B cell (primary cell): ENCODE results near the gene UBE2B. TPM values are rescaled to one million over a fixed set of nuclear protein-coding genes. Genes with fewer than 3 reads are reported as not detected.

Experiments used
- ATAC-seq: fragments of 200-7000 bp; cut with Tn5 transposase; one replicate; pipeline ENCODE4 v1.10.0; 2021; ENCODE audit warnings: low read depth, mild to moderate bottlenecking, moderate number of reproducible peaks, moderate library complexity
- CTCF ChIA-PET: fragments of 350-600 bp; sonication (Branson Sonifier 250); formaldehyde crosslinking; loops from one replicate; lab custom pipeline; 2021; ENCODE audit warnings: antibody characterized with exemption, inconsistent platforms; lab: Charles Lee
- POLR2A ChIA-PET: fragments of 350-600 bp; sonication (Branson Sonifier 250); formaldehyde crosslinking; loops from one replicate; lab custom pipeline; 2021; ENCODE audit warnings: antibody characterized with exemption; lab: Charles Lee
- DNase-seq: peaks from one replicate; pipeline ENCODE4 v3.0.0; 2013
- H2AFZ ChIP-seq: 2 replicates; pipeline ENCODE4 v1.6.1; 2012; ENCODE audit warnings: mild to moderate bottlenecking, low read depth, low read length; ENCODE audit not compliant: insufficient read depth, poor library complexity, severe bottlenecking
- H3K27ac ChIP-seq, 2 donors: 1 replicate in 1 of 2; 2 replicates in 1 of 2; pipeline ENCODE4 v1.5.1; 2012 to 2013; ENCODE audit warnings: low read length in 2 of 2, mild to moderate bottlenecking in 2 of 2, moderate library complexity in 1 of 2
- H3K27me3 ChIP-seq, 4 experiments: fragments of 200-600 bp in 1 of 4; sonication (generic) in 1 of 4; replicated peaks in 1 of 4; 1 replicate in 2 of 4; 2 replicates in 2 of 4; pipeline versions ENCODE4 v1.6.1 to v1.7.0; 2013 to 2016; ENCODE audit warnings: low read length in 3 of 4, mild to moderate bottlenecking in 2 of 4, mixed read lengths in 1 of 4, moderate library complexity in 1 of 4; ENCODE audit not compliant: insufficient read depth in 4 of 4, control insufficient read depth in 3 of 4; ENCODE audit errors: control extremely low read depth in 1 of 4
- H3K36me3 ChIP-seq, 2 experiments: replicated peaks in 1 of 2; 1 replicate in 1 of 2; 2 replicates in 1 of 2; pipeline versions ENCODE4 v1.6.1 to v1.7.1; 2013; ENCODE audit warnings: low read length in 1 of 2; ENCODE audit not compliant: insufficient read depth in 2 of 2, control insufficient read depth in 1 of 2; ENCODE audit errors: control extremely low read depth in 1 of 2, extremely low read depth in 1 of 2
- H3K4me1 ChIP-seq, 2 donors: fragments of 200-600 bp in 1 of 2; sonication (generic) in 1 of 2; 1 replicate in 1 of 2; 2 replicates in 1 of 2; pipeline versions ENCODE4 v1.5.1 to v1.6.1; 2013 to 2017; ENCODE audit warnings: low read length in 2 of 2; ENCODE audit not compliant: control insufficient read depth in 2 of 2, insufficient read depth in 2 of 2
- H3K4me2 ChIP-seq: replicated peaks from 2 replicates; pipeline ENCODE3; 2012; ENCODE audit warnings: mild to moderate bottlenecking, low read depth, low read length; ENCODE audit not compliant: poor library complexity, severe bottlenecking
- H3K4me3 ChIP-seq, 5 experiments: fragments of 200-600 bp in 1 of 5; sonication (generic) in 1 of 5; 1 replicate in 3 of 5; 2 replicates in 2 of 5; pipeline versions ENCODE4 v1.5.1 to v1.7.0; 2011 to 2016; ENCODE audit warnings: low read length in 4 of 5, mild to moderate bottlenecking in 4 of 5, low read depth in 2 of 5, control low read depth in 1 of 5, moderate library complexity in 1 of 5; ENCODE audit not compliant: insufficient read depth in 1 of 5; ENCODE audit errors: control extremely low read depth in 1 of 5, extremely low read depth in 1 of 5
- H3K79me2 ChIP-seq: fragments of 200-600 bp; sonication (generic); one replicate; pipeline ENCODE4 v1.6.0; 2016; ENCODE audit warnings: low read length; ENCODE audit not compliant: control insufficient read depth, insufficient read depth
- H3K9ac ChIP-seq: fragments of 200-600 bp; sonication (generic); 2 replicates; pipeline ENCODE4 v1.6.1; 2017; ENCODE audit warnings: mild to moderate bottlenecking, low read length, moderate library complexity
- H3K9me3 ChIP-seq, 3 donors: one replicate each; pipeline versions ENCODE4 v1.6.1 to v1.7.1; 2013; ENCODE audit warnings: low read length in 2 of 3; ENCODE audit not compliant: control insufficient read depth in 2 of 3, insufficient read depth in 1 of 3; ENCODE audit errors: control extremely low read depth in 1 of 3
- H4K20me1 ChIP-seq: 2 replicates; pipeline ENCODE4 v1.6.0; 2012; ENCODE audit warnings: mild to moderate bottlenecking, low read length; ENCODE audit not compliant: insufficient read depth, control insufficient read depth, poor library complexity, severe bottlenecking
- H3K27ac Mint-ChIP-seq: one replicate; pipeline ENCODE4 v1.8.0; 2021; ENCODE audit warnings: mixed read lengths
- H3K27me3 Mint-ChIP-seq: one replicate; pipeline ENCODE4 v1.8.0; 2021; ENCODE audit warnings: mixed read lengths
- H3K4me1 Mint-ChIP-seq: one replicate; pipeline ENCODE4 v1.8.0; 2021; ENCODE audit warnings: mixed read lengths
- H3K4me3 Mint-ChIP-seq: one replicate; pipeline ENCODE4 v1.8.0; 2021; ENCODE audit warnings: mixed read lengths
- H3K9me3 Mint-ChIP-seq: one replicate; pipeline ENCODE4 v1.8.0; 2022; ENCODE audit warnings: mixed read lengths; ENCODE audit not compliant: insufficient read depth
- EZH2 ChIP-seq: IDR thresholded peaks from 2 replicates; pipeline ENCODE4 v1.6.1; 2012; ENCODE audit warnings: borderline replicate concordance, low read depth, mild to moderate bottlenecking, moderate library complexity, low read length; ENCODE audit not compliant: insufficient read depth, poor library complexity, severe bottlenecking
- WGBS: methylation state at CpG from one replicate; pipeline ENCODE4 v1.1.5; 2013; ENCODE audit warnings: missing lambda C conversion rate; ENCODE audit not compliant: insufficient coverage; 5-methylcytosine and 5-hydroxymethylcytosine counted together
- intact Hi-C: fragments of 100-400 bp; cut with micrococcal nuclease; formaldehyde crosslinking; loops from one replicate; pipeline ENCODE4 v1.10.0; 2022
- polyA plus RNA-seq: library from polyadenylated mRNA; depleted of rRNA; stranded (reverse); fragments of >200 nt; gene quantifications from 2 replicates; pipeline ENCODE4 v1.2.3, GENCODE V29; 2012
- total RNA-seq, 2 donors: library from RNA; stranded (reverse); fragments of 120-200 nt in 1 of 2; gene quantifications; 1 replicate in 1 of 2; 2 replicates in 1 of 2; pipeline versions ENCODE4 v1.2.3 to v1.2.4, GENCODE V29; 2013 to 2022
- TF ChIP-seq, protein P1 (sequence below): fragments of 200-600 bp; IDR thresholded peaks from one replicate; pipeline ENCODE4 v1.8.0; 2022; ENCODE audit warnings: antibody characterized with exemption, mild to moderate bottlenecking

The UBE2B gene
- total and polyA plus RNA-seq, 2 donors (not counting 1 experiment from before 2014, with no cell fraction given), result 23.0 to 106 TPM

DNA sequence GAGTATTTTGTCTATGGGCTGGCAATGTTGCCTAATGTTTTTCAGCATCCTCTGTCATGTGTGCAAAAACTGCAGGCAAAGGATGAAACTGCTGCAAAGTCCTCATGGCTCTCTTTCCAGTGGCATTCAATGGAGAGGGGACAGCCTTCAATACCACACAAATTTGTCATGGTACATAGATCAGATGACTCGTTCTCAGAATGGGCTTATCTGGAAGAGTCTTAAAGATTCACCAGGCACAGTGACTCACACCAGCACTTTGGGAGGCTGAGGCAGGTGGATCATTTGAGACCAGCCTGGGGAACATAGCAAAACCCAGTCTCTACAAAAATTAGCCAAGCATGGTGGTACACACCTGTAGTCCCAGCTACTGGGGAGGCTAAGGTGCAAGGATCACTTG, 35.0 kb downstream of the UBE2B start:
- H3K4me2 ChIP-seq, result no peak overlapping the region
- ChIA-PET POLR2A (no interaction called here), CTCF (interaction anchor here (1.2 to 1.4 kb wide), 2 partner anchors 34 to 172 kb away, joined by 3 to 4 read pairs; partner anchors contain the start of gene UBE2B)
- H3K27ac ChIP-seq, result no peak overlapping the region
- Mint-ChIP-seq H3K27me3 (no peaks in the 10 kb centered on the region), H3K27ac (no peak overlapping the region), H3K9me3 (no peaks in the 10 kb centered on the region), H3K4me1 (peaks cover 22% of the 10 kb centered on the region), H3K4me3 (no peak overlapping the region)
- H4K20me1 ChIP-seq, result no peaks in the 10 kb centered on the region
- no peak overlapping the region for H2AFZ ChIP-seq
- DNase-seq (no peak), ATAC-seq (no peak)
- WGBS, result 83% methylated on average over 1 of the region's 1 CpG
- peaks cover 15% of the 10 kb centered on the region for H3K79me2 ChIP-seq
- no peak for TF ChIP-seq EZH2
- TF ChIP-seq, protein P1, sequence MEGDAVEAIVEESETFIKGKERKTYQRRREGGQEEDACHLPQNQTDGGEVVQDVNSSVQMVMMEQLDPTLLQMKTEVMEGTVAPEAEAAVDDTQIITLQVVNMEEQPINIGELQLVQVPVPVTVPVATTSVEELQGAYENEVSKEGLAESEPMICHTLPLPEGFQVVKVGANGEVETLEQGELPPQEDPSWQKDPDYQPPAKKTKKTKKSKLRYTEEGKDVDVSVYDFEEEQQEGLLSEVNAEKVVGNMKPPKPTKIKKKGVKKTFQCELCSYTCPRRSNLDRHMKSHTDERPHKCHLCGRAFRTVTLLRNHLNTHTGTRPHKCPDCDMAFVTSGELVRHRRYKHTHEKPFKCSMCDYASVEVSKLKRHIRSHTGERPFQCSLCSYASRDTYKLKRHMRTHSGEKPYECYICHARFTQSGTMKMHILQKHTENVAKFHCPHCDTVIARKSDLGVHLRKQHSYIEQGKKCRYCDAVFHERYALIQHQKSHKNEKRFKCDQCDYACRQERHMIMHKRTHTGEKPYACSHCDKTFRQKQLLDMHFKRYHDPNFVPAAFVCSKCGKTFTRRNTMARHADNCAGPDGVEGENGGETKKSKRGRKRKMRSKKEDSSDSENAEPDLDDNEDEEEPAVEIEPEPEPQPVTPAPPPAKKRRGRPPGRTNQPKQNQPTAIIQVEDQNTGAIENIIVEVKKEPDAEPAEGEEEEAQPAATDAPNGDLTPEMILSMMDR, result no peak
- no peaks in the 10 kb centered on the region for H3K27me3 ChIP-seq
- H3K9me3 ChIP-seq, result no peaks in the 10 kb centered on the region
- H3K4me1 ChIP-seq, result peaks cover 8 to 10% of the 10 kb centered on the region in 2 donors
- no peak overlapping the region for H3K9ac ChIP-seq
- no peak overlapping the region for H3K4me3 ChIP-seq
- H3K36me3 ChIP-seq, result peaks cover 3 to 23% of the 10 kb centered on the region in 2 experiments
- intact Hi-C loops, result no loop called here

DNA sequence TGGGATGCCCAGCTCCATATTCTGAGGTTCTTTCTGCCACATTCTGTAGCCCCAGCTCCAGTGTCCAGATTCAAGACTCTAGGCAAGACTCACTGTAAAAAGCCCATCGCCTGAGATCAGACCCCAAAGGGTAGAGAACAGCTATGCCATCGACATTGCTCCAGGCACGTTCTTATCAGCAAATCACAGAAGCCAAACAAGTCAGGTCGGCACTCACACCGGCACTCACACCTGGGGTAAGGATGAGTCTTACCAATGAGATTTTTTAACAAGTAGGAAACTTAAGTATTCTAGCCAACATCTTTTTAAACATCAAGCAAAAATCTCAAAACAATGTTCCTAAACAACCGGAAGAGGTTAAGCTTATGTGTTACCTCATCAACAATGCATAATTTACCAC, 38.0 kb downstream of the UBE2B start:
- Mint-ChIP-seq H3K27me3 (no peaks in the 10 kb centered on the region), H3K4me1 (peaks cover 39% of the 10 kb centered on the region), H3K27ac (no peak overlapping the region), H3K4me3 (peak overlapping the region; percentile 56), H3K9me3 (no peaks in the 10 kb centered on the region)
- H3K9ac ChIP-seq, result no peak overlapping the region
- CTCF ChIA-PET, result interaction anchor here (0.8 to 4.8 kb wide), 6 partner anchors 37 to 168 kb away, joined by 3 to 56 read pairs (median 16); partner anchors contain the start of gene JADE2
- no peak overlapping the region for H2AFZ ChIP-seq
- no peak for TF ChIP-seq EZH2
- TF ChIP-seq, protein P1, result no peak
- H4K20me1 ChIP-seq, result no peaks in the 10 kb centered on the region
- no peak for DNase-seq
- WGBS, result 100% methylated on average over 3 of the region's 6 CpGs
- H3K4me2 ChIP-seq, result no peak overlapping the region
- no peak overlapping the region for H3K27ac ChIP-seq
- no peaks in the 10 kb centered on the region for H3K27me3 ChIP-seq
- H3K36me3 ChIP-seq, result peaks cover 0 to 20% of the 10 kb centered on the region in 2 experiments
- H3K4me3 ChIP-seq, result no peak overlapping the region
- no peak for ATAC-seq
- POLR2A ChIA-PET, result interaction anchor here (0.7 to 0.9 kb wide), 2 partner anchors 42 to 115 kb away, joined by 3 to 4 read pairs; no protein-coding TSS in a partner anchor
- H3K79me2 ChIP-seq, result peaks cover 32% of the 10 kb centered on the region
- intact Hi-C loops, result no loop called here
- H3K9me3 ChIP-seq, result no peaks in the 10 kb centered on the region
- H3K4me1 ChIP-seq, result peaks cover 15 to 19% of the 10 kb centered on the region in 2 donors
